Stimulated activated CD4-positive, alpha-beta T cell treated with anti-CD3 and anti-CD28 coated beads, Interleukin-4, amount 100 ng/mL, for 1 hour (primary cell): Measurements from ENCODE around the gene FSHR.

Experiments used
- DNase-seq: peaks from one replicate; pipeline ENCODE4 v3.0.0-alpha.2; 2020

FSHR gene

DNA sequence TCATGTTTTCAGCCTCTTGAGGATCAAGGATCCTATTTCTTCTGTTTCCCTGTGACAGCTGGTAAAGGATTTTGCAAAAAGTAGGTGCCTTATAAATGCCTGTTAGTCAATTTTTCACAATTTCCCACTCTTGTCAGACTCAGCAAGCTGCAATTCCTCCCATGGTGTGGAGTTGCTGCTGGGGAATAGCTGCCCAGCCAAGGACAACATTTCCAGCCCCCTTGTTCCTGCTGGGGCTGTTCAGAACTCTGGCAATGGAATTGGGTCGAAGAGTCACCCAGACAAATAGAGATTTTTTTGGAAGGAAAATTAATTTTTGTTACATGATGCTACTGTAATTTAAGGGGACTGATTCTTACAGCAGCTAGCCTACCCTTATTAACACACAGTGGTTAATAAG lies 43.7 kb downstream of the FSHR start:
- DNase-seq: no peak

DNA sequence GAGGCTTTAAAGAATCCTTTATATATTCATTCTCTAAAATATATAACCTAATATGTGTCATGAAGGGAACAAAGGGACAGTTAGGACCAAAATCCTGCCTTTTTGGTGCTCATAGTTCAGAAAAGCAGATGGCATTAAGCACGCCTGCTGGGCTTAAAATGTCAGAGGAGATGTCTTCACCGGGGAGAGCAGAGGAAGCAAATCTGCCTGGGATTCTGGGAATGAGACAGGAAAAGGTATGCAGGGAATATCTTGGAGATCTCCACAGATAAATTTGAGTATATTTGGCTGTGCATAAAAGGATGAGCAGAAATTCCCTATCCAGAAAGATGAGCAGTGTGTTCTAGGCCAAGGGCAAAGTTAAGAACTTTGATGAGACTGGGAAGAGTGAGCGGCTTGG lies 45.5 kb downstream of the FSHR start:
- DNase-seq: no peak

DNA sequence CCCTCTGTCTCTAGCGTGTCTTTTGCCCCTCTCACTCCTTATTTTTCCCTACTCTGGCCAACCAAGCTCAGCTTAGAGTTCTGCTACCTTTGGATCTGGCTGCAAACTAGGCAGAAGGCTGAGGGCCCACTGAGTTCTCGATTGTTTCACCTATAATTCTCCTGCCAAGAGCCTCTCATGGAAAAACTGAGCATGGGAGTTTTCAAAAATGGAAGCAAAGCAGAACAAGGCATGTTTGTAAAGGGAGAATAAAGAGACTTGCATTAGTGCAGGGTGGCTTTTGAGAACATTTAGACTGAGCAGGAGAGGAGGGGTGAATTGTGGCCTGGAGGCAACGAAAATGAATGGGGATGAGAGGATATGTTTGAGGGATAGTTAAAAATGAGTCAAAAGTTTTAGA lies 45.9 kb downstream of the FSHR start:
- DNase-seq: no peak

DNA sequence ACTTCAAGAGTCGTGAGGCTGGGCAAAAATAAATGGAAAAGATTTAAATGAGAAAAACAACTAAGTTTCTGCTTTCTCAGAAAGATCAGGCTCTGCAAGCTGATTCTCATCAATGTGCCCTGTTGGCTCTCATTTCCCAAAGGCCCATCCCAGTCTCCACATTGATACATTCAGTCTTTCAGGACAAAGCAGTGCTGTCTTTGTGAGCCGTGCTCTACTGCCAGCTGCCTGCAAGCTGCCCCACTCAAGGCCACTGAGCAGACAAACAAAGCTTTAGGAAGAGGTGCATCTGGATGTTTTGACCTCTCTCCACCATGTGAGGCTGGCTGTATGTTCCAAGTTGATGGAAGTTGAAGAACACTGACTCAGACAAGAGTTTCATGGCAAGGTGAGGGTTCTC lies 48.8 kb downstream of the FSHR start:
- no peak for DNase-seq

DNA sequence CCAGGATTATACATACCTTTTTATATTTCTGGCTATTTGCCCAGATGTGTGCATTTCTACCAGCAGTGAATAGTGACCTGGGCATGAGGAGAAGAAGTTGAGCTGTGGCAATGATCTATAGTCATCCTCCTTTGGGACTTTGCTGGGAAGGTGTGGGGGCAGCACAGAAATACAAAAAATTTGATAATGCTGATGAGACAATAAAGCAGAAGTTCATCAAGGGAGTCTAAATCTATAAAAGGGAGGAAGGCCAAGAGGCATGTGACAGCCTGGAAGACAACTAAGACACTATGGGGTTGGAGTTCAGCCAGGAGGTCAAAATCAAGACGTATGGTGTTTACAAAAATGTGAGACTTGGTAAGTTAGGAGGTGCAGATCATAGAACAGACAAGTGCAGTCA lies 52.2 kb downstream of the FSHR start:
- DNase-seq: no peak

DNA sequence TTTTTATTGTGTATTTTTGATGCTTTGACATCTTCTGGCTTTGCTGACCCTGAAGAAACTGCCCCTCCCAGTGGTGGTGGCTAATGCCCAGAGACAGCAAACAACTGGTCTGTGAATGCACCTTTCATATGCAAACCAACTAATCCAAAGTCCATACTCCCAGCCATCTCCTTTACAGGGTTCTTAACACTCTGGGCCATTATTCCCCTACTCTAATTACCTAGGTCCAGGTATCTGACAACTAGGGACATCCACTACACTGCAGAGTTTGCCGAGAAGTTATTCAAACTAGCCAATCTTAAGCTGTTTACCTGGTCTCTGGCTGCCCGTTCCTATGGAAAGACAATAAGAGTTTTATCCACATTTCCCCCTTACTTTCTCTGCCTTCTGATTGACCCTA lies 73.6 kb downstream of the FSHR start:
- no peak for DNase-seq

DNA sequence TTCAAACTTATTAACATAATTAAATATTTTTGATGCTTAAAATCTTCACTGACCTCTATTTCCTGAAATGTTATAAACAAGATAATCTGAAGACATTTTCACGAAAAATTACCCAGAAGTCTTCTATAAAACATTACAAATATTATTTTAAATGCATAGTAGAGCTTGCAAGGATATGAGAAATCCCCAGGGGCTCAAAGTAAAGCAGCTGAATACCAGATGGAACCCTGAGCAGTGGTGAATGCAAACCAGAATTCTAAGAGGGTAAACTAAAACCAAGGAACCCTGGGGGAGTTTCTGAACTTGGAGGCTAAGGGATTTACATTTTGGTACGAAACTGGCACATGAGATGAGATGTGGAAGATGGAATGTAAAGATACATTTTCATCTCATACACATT lies 83.6 kb downstream of the FSHR start:
- DNase-seq: no peak

DNA sequence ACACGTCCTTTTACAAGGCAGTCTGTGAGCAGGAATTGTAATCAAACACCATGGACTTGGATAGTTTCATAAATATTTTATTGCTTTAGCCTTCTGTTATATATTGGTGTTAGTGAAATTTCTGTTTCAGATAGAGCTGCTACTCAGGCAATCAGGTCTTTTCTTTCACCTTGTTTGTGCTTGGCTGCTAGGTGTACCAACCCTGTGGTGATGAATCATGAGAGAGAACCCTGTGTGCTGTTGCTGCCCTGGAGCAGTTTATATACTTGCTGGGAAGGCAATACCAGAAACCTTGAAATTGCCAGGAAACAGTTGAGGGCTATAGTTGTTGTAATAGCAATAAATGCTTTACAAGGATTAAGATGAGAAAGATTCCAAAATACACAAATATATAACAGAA lies 84.5 kb downstream of the FSHR start:
- no peak for DNase-seq

DNA sequence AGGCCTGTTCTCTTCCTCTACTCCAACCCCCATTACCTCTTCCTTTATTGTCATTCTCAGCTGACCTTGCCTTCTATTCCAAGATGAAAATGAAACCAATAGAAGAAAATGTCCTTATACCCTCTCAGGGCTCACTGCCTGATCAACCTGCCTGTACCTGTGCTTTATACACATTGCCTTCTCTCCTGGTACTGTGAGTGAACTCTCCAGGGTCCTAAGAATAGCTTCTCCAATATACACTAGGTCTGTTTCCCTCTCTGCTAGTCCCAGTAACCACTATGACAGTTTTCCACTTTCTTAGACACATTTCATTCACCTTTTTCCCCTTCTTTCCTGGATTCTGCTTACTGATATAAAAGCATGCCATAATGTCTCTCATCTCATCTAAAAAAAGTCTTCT lies 85.7 kb downstream of the FSHR start:
- DNase-seq: no peak

DNA sequence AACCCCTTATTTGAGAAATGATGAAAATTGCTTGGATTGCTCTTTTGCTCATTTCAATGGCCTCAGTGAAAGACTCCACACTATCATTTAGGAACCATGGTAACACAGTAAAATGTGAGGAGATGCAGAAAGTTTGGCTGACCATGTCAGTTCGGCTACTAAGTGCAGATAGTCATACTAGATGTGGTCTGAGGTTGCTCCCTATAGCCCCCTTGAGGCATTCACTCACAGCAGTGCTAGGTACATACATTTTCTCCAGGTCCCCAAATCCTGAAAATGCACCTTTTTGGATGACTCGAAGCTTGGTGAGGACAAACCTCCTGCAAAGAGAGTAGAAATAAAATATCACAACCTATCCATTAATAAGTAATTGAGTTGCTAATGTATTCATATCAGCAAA lies 86.3 kb downstream of the FSHR start:
- DNase-seq: no peak

DNA sequence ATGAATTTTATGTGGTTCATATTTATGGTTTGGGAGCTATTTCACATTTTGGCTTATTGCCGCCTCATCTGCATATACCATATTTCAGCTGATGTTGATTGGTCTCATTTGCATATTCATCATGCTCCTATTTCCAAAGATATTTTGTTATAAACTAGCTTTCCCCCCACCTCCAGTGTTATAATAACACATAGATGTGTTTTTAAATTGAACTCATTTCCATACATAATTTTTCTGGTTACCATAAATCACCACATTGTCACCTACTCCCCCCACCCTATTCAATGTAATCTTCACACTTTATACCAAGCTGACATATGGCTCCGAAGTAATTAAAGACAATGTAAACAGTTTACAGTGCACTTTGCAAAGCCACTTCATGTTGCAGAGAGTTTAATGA lies 101.2 kb downstream of the FSHR start:
- DNase-seq: no peak

DNA sequence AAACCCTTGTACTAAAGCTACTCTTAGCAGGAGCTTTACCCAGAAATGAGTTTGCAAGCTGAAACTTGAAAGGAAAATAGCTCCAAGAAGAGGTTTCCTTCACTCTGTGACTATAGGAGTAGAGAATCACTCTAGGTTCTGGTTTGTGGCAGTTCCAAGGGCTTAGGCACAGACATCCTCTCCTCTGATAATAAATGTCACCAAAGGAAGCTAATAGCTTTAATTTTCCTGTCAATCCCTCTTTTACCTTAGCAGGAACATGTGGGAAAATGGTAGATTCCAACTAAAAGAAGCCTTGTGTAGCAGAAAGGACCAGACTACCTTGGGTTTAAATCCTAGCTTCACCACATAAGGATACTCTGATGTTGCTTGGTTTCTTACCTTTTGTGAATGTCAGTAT lies 104.0 kb downstream of the FSHR start:
- no peak for DNase-seq

DNA sequence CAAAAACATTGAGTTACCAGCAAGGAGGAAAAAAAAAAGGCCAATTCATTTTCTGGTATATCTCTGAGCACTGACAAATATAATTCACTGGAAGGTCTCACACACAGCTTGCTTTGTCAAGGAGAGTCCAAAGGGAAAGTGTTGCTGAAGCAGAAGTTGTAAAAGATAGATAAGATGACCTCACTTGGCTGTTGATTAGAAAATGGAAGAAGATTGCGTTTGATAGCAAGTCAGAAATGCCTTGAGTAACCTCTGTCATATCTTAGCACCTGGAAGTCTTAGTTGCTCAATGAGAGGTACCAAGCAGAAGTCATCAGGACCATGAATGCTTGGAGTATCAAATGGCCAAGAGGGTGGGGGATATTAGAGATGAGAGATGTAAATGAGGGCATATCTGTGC lies 105.2 kb downstream of the FSHR start:
- no peak for DNase-seq

DNA sequence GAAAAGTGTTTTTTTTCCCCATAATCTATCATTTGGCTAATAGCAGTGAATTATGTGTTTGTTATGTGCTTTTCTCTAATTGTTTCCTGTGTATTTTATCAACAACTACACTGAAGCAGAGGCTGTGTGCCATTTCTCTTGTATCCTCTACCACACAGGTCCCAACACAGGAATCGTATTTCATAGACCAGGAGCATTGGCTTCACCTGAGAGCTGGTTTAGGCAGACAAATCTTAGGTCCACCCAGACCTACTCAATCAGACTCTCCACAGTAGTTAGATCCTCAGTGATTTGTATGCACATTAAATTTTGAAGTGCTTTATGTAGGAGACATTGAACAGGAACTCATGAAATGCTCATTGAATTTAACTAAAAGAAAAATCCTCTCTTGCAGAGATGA lies 109.2 kb downstream of the FSHR start:
- DNase-seq: no peak

DNA sequence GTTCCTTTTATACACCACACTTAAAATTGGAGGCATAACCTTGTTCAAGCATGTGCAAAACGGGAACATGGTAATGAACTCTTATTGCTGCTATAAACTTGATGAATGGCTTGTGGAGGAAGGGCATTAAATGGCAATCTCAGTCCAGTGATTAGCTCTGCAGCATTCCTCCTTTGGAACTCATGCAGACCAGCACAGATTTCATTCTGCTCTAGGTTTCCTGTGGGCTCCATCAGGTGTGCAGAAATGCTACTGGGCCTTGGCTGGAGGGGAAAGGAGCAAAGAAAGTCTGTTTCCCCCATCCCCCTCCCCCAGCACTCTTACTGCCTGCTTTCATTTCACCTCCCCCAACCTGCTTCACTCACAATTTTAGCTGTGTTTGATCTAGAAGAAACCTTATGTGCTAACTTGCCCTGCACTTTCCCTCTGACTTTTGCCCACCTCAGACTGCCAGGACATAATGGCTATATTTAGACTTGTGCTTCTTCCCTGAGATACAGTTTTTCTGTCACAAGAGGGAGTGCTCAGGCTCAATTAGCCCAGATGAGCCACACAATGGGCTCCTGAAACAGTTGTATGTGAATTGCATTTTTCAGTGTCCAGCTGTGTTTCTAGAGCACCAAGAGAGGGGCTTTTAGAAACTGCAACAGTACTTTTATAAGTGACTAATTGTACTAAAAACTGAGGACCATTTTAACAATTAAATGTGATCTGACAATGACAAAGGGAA lies 109.8 kb downstream of the FSHR start:
- DNase-seq: no peak

DNA sequence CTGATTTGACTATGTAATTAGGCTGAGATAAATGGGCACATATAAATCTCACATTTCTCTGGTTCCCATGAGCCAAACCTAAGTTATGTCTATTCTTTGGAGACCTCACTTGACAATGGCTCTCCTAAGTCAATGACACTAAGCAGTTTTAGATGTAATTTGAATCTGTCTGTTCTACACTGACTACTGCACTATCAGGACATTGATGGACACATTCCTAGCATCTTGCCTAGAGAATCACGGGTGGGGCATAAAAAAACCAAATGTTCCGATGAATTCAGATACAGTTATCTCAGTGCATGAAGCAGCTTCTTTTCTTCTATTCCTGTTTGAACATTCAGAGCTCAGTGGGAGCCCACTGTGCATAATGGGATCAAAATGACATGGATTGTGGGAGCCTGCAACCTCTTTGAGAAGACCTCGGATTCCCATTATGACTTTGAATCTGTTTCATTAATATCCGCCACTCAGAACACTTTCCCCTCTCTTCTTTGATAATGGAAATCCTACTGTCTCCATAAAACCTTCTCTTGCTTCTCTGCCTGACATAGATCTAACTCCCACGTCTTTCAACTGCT lies 110.8 kb downstream of the FSHR start:
- DNase-seq: no peak

DNA sequence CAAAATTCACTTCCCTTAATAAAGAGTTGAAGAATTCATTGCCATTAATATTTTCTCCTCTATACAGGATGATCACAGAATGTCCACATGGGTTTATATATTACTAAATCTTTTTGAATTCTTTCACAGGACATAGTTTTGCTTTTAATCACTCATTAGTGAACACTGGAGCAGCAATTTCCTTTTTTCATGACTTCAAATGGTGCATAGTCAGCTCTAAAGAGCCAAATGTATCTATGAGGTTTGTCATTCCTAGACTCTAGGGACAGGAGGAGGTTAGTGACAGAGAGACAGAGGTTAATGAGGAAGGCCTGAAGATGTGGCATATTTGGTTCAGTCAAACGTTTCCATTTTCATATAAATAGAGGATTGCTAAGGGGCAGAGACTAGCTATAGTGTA lies 111.8 kb downstream of the FSHR start:
- no peak for DNase-seq

DNA sequence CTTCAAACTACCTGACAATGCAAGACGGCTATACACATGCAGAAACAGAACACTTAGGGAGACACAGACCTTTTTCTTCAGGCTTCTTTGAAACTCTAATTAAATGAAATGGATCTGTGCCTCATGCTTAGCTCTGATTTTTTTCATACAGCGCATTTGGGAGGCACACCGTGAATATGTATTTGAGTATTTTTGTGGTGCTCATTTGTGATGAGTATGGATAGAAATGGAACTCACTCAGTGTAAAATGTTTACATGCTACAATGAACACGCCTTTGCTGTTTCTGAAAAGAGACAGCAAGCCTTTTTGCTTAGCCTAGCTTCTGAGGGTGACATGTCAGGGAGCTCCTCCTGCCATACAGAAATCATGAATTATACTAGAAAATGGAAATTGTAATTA lies 113.3 kb downstream of the FSHR start:
- no peak for DNase-seq

DNA sequence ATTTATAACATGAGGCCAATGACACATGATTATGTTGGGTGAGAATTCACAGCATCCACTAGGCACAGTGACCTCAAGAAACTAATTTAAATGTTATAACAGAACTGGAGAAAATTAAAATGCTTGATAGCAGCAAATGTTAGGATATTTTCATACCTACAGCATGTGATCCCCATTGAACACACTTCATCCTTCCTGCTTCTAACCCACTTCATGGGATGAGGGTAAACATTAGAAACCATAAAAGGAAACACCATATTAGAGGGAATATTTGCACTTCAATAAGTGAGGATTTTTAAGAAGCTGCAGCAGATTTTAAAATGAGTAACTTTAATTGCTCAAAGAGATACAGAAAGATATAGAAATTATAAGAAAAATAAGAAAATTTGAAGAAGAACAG lies 117.1 kb downstream of the FSHR start:
- no peak for DNase-seq

DNA sequence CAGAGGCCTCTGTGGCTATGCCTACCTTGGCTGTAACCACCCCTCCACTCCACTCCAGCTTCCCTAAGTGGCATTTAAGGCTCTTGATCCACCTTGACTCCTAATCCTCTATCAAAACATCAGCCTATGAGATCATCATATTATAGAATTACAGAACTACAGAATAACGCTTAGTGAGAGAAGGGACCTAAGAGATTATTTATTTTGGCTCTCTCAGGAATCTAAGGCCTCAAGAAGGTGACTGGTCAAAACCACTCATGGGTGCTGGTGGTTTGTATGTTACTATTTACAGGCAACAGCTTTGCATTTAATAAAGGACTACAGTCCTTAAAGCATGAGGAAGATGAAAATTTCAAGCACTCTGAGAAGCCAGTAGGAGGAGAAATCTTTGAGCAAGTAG lies 118.8 kb downstream of the FSHR start:
- no peak for DNase-seq

DNA sequence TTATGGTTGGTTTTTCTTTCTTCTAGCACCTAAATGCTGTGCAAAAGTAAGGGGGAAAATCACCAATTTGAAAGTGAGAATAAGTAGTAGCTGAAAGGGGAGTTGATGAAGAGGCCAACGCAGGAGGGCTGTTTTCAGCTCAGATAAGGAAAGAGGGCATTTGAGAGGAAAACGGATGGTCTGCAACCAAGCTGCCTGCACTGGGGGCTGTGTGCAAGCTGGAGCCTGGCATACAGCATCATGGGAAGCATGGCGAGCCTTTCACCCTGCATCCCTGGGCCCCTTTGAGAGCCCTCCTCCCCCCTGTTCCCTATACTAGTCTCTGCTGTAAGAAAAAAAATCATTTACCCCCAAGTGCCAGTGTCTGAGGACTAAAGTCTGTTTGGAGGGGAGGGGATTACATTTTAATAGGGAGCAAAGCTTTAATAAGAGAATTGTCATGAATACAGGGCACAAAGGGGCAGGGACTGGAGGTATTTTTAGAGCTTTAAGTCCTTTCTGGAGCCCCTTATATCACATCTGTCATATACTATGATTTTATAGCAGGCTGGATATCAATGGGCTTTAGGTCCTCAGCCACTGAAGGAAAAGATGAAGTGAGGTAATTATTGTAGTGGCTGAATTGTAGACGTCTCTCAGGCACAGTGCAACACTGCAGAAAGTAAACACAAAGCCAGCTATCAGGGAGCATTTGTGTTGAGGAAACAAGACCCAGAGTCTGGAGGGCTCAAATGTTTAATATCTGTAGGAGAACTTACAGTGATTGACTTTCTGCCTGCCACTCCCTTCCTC lies 120.7 kb downstream of the FSHR start:
- no peak for DNase-seq

DNA sequence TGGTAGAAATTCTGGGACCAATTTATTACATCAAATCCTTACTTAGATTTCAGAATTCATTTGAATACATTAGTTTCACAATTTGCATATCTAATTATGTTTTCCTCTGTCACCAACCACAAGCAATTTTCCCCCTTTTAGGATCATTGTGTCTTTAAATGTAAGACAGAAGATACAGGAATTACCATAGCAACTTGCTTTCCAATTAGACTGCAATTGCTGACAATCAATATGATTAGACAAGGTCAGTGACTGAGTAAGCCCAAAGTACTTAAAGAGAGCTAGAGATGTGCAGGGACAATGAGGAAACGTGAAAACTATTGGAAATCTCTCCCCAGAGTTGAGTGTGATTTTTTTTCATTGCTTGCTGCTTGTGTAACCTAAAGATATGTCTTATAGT lies 121.4 kb downstream of the FSHR start:
- no peak for DNase-seq

DNA sequence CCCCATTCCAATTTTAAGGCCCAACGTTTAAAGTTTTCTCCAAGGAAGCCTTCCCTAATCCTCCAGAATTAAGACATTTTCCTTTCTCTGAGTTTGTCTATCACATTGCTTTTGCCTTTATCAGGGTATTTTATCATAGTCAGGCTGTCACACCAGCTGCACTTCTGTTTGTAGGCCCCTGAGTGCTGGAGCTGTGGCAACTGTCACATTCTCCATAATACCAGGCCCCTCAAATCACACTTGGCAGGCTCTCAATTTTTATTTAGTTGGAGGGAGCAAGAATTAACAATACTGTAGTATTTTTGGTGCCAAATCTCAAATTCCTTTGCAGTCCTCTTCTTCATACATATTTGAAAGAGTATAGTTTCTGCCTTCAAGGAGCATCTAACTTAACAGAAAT lies 122.2 kb downstream of the FSHR start:
- no peak for DNase-seq

DNA sequence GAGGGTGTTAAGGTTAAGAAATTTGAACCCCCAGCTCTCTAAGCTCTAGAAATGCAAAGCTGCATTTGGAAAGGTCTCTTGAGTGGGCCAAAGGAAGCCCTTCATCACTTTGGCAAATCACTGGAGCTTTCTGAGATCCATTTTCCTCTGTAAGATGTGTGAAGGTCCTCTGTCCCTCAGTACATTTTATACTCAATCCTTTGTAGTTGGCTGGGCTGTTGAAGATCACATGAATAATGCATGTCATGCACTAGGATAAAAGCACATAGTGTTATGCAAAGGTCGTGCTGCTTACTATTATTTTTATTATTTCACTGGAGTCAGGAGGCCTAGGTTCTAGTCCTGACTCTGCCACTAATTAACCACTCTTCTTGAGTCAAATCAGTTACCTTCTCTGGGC lies 124.9 kb downstream of the FSHR start:
- no peak for DNase-seq

DNA sequence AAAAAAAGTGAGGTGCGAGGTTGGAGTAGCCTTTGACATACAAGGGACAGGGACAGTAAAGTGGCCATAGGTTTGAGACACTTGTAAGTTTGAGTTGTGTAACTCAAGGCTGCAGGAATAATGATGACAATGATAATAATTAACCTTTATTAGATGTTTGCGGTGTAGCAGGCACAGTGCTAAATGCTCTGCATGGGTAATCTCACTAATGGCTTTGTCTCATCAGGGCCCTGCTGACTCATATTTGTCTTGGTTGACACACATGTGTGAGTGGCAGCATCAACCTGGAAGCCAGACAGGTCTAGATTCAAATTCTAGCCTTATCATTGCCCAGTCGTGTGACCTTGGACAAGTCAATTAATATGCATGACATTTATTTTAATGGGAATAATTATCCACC lies 126.2 kb downstream of the FSHR start:
- DNase-seq: no peak
